GM23248 (cell line): ENCODE results near the gene RAI2. TPM values are rescaled to one million over a fixed set of nuclear protein-coding genes. Genes with fewer than 3 reads are reported as not detected.

Experiments
- DNase-seq: peaks from one replicate; pipeline ENCODE4 v3.0.0-alpha.2; 2015
- H2AFZ ChIP-seq: fragments of 200-600 bp; sonication (generic); 2 replicates; pipeline ENCODE4 v1.6.1; 2016; ENCODE audit warnings: antibody characterized with exemption
- H3F3A ChIP-seq: fragments of 200-600 bp; sonication (generic); 2 replicates; pipeline ENCODE4 v1.6.1; 2016; ENCODE audit warnings: mild to moderate bottlenecking, antibody characterized with exemption, mixed run types; ENCODE audit not compliant: insufficient read depth
- H3K27ac ChIP-seq: fragments of 200-600 bp; sonication (generic); 2 replicates; pipeline ENCODE4 v1.5.1; 2016; ENCODE audit warnings: mild to moderate bottlenecking
- H3K27me3 ChIP-seq: fragments of 200-600 bp; sonication (generic); replicated peaks from 2 replicates; pipeline ENCODE4 v1.6.1; 2016; ENCODE audit warnings: mild to moderate bottlenecking; ENCODE audit not compliant: insufficient read depth
- H3K36me3 ChIP-seq: fragments of 200-600 bp; sonication (generic); 2 replicates; pipeline ENCODE4 v1.6.1; 2016; ENCODE audit warnings: low read depth, mild to moderate bottlenecking
- H3K4me1 ChIP-seq: fragments of 200-600 bp; sonication (generic); 2 replicates; pipeline ENCODE4 v1.6.1; 2016; ENCODE audit warnings: mild to moderate bottlenecking; ENCODE audit not compliant: insufficient read depth
- H3K4me2 ChIP-seq: fragments of 200-600 bp; sonication (generic); one replicate; pipeline ENCODE4 v1.6.1; 2016; ENCODE audit warnings: mild to moderate bottlenecking; ENCODE audit not compliant: unreplicated experiment
- H3K4me3 ChIP-seq: fragments of 200-600 bp; sonication (generic); 2 replicates; pipeline ENCODE4 v1.5.1; 2016; ENCODE audit warnings: mild to moderate bottlenecking
- H3K79me2 ChIP-seq: fragments of 200-600 bp; sonication (generic); 2 replicates; pipeline ENCODE4 v1.6.1; 2016; ENCODE audit warnings: mild to moderate bottlenecking; ENCODE audit not compliant: insufficient read depth
- H3K9ac ChIP-seq: fragments of 200-600 bp; sonication (generic); 2 replicates; pipeline ENCODE4 v1.6.1; 2016; ENCODE audit warnings: mild to moderate bottlenecking
- H3K9me2 ChIP-seq: fragments of 200-600 bp; sonication (generic); 2 replicates; pipeline ENCODE4 v1.6.1; 2016; ENCODE audit warnings: mixed run types, mild to moderate bottlenecking, moderate library complexity; ENCODE audit not compliant: insufficient read depth
- H3K9me3 ChIP-seq: fragments of 200-600 bp; sonication (generic); one replicate; pipeline ENCODE4 v1.6.1; 2017; ENCODE audit warnings: low read depth
- H4K20me1 ChIP-seq: fragments of 200-600 bp; sonication (generic); 2 replicates; pipeline ENCODE4 v1.6.0; 2016; ENCODE audit not compliant: insufficient read depth
- EZH2 ChIP-seq: fragments of 200-600 bp; sonication (generic); IDR thresholded peaks from 2 replicates; pipeline ENCODE4 v1.6.1; 2018; ENCODE audit warnings: antibody characterized with exemption, mild to moderate bottlenecking; ENCODE audit not compliant: insufficient read depth, poor library complexity, severe bottlenecking
- EZH2phosphoT487 ChIP-seq: fragments of 200-600 bp; sonication (generic); IDR thresholded peaks from 2 replicates; pipeline ENCODE4 v1.6.1; 2018; ENCODE audit warnings: antibody characterized with exemption, moderate library complexity, mild to moderate bottlenecking, low read depth; ENCODE audit not compliant: insufficient read depth
- WGBS, 2 experiments: methylation state at CpG; one replicate each; pipeline ENCODE4 v1.1.6; 2015 to 2017; ENCODE audit warnings: low lambda C conversion rate in 2 of 2, low coverage in 1 of 2; ENCODE audit errors: missing lambda C conversion rate in 2 of 2; 5-methylcytosine and 5-hydroxymethylcytosine counted together
- in situ Hi-C: fragments of 300-500 bp; cut with MboI; formaldehyde crosslinking; loops from 2 replicates; pipeline ENCODE4 v1.15.0; 2020
- polyA plus RNA-seq: library from polyadenylated mRNA; unstranded; fragments of >200 nt; fragmentation: Nextera tagmentation; extraction: Ambion mirVana; gene quantifications from 2 replicates; pipeline ENCODE4 v1.2.1, GENCODE V29; 2016
- total RNA-seq: library from RNA; depleted of rRNA; stranded (reverse); fragments of >200 nt; shearing (Covaris generic); gene quantifications from 2 replicates; pipeline ENCODE4 v1.2.3, GENCODE V29; 2014; rRNA removed

RAI2 gene
- total and polyA plus RNA-seq, 2 experiments from 2014 or later, result not detected

GRCh38 chrX:17750436-17750835, 110.7 kb downstream of the RAI2 start:
- H3K27ac ChIP-seq, result no peak overlapping the region
- no peaks in the 10 kb centered on the region for H3K4me1 ChIP-seq
- TF ChIP-seq EZH2phosphoT487 (no peak), EZH2 (no peak)
- no peaks in the 10 kb centered on the region for H3K27me3 ChIP-seq
- no peaks in the 10 kb centered on the region for H3K9me2 ChIP-seq
- no peak overlapping the region for H3K4me2 ChIP-seq
- H3K4me3 ChIP-seq, result no peak overlapping the region
- no peak overlapping the region for H3K9ac ChIP-seq
- DNase-seq, result peak; percentile 8
- H2AFZ ChIP-seq, result no peak overlapping the region
- H3K36me3 ChIP-seq, result no peaks in the 10 kb centered on the region
- 66 to 71% methylated on average over 3 of the region's 3 CpGs for WGBS, 2 experiments
- no peaks in the 10 kb centered on the region for H3K79me2 ChIP-seq
- H3K9me3 ChIP-seq, result no peaks in the 10 kb centered on the region
- H4K20me1 ChIP-seq, result no peaks in the 10 kb centered on the region
- in situ Hi-C loops, result no loop called here
- no peaks in the 10 kb centered on the region for H3F3A ChIP-seq

Other genes starting within 250 kb of the RAI2 start
- 6.6 and 7.5 TPM in 2 replicates for gene SCML1, start 123.8 kb downstream of the RAI2 start, total RNA-seq
- 8.7 and 10.0 TPM in 2 replicates for gene SCML1, start 123.8 kb downstream of the RAI2 start, polyA plus RNA-seq